ENCODE data around the gene STMN3. TPM values are rescaled to one million over a fixed set of nuclear protein-coding genes. Genes with fewer than 3 reads are reported as not detected.

Gene STMN3
- total RNA-seq, 2 donors from 2014 or later = 5.7 to 10.1 TPM

GRCh38 chr20:63692436-63693082 lies 39.3 kb upstream of the STMN3 start:
- no peak overlapping the region for H3K27ac ChIP-seq
- no peak for DNase-seq (ENCODE audit: low spot score)
- H3K4me3 ChIP-seq = no peak overlapping the region
- peaks cover 14% of the 10 kb centered on the region for H3K36me3 ChIP-seq
- H3K27me3 ChIP-seq = no peaks in the 10 kb centered on the region
- peaks cover 0 to 46% of the 10 kb centered on the region in 2 donors for H3K4me1 ChIP-seq
- no peaks in the 10 kb centered on the region for H3K9me3 ChIP-seq
- no peak for TF ChIP-seq CTCF (IDR thresholded peaks at IDR 0.05)

GRCh38 chr20:63691711-63692435 lies 38.6 kb upstream of the STMN3 start:
- H3K4me3 ChIP-seq = no peak overlapping the region
- no peak for DNase-seq (ENCODE audit: low spot score)
- H3K9me3 ChIP-seq = no peaks in the 10 kb centered on the region
- TF ChIP-seq CTCF (IDR thresholded peaks at IDR 0.05) = no peak
- H3K36me3 ChIP-seq = peaks cover 14% of the 10 kb centered on the region
- H3K4me1 ChIP-seq = peaks cover 0 to 46% of the 10 kb centered on the region in 2 donors
- no peak overlapping the region for H3K27ac ChIP-seq
- H3K27me3 ChIP-seq = no peaks in the 10 kb centered on the region

- no peak overlapping the region for H3K27ac ChIP-seq
- no peak for DNase-seq (ENCODE audit: low spot score)
These were observed 37.9 kb upstream of the STMN3 start for GRCh38 chr20:63690898-63691710.

GRCh38 chr20:63690003-63690897 lies 37.0 kb upstream of the STMN3 start:
- no peak for TF ChIP-seq CTCF (IDR thresholded peaks at IDR 0.05)
- no peak overlapping the region for H3K27ac ChIP-seq
- no peak overlapping the region for H3K4me3 ChIP-seq
- H3K27me3 ChIP-seq = no peaks in the 10 kb centered on the region
- DNase-seq (ENCODE audit: low spot score) = no peak
- H3K36me3 ChIP-seq = peaks cover 11% of the 10 kb centered on the region
- no peaks in the 10 kb centered on the region for H3K9me3 ChIP-seq
- H3K4me1 ChIP-seq = peaks cover 0 to 46% of the 10 kb centered on the region in 2 donors

More at GRCh38 chr20:63690898-63691710, 37.9 kb upstream of the STMN3 start:
- no peaks in the 10 kb centered on the region for H3K9me3 ChIP-seq
- TF ChIP-seq CTCF (IDR thresholded peaks at IDR 0.05) = no peak
- H3K27me3 ChIP-seq = no peaks in the 10 kb centered on the region
- peaks cover 14% of the 10 kb centered on the region for H3K36me3 ChIP-seq
- peaks cover 0 to 46% of the 10 kb centered on the region in 2 donors for H3K4me1 ChIP-seq
- no peak overlapping the region for H3K4me3 ChIP-seq

Measured in right atrium auricular region (tissue), 2 donors.